Central memory CD8-positive, alpha-beta T cell (primary cell): ENCODE measurements around the gene RGS7BP.

Experiments
- ATAC-seq: fragments of 150-1000 bp; cut with Tn5 transposase; replicated peaks from 2 replicates; pipeline ENCODE4 v1.10.0; 2022; ENCODE audit warnings: mild to moderate bottlenecking, moderate FRiP score, moderate number of reproducible peaks; ENCODE audit not compliant: poor library complexity, severe bottlenecking; ENCODE audit errors: extremely low read depth
- DNase-seq, 2 donors: peaks; one replicate each; pipeline ENCODE4 v3.0.0; 2021; ENCODE audit warnings: low spot score in 2 of 2
- H3K27ac Mint-ChIP-seq: one replicate; pipeline ENCODE4 v1.8.0; 2022; ENCODE audit warnings: low read depth, mild to moderate bottlenecking, moderate library complexity, mixed read lengths
- H3K27me3 Mint-ChIP-seq: one replicate; pipeline ENCODE4 v1.8.0; 2022; ENCODE audit warnings: mixed read lengths
- H3K36me3 Mint-ChIP-seq: one replicate; pipeline ENCODE4 v1.8.0; 2022; ENCODE audit warnings: mild to moderate bottlenecking, moderate library complexity, mixed read lengths; ENCODE audit not compliant: insufficient read depth
- H3K4me1 Mint-ChIP-seq: one replicate; pipeline ENCODE4 v1.8.0; 2022; ENCODE audit warnings: mixed read lengths
- H3K4me3 Mint-ChIP-seq: one replicate; pipeline ENCODE4 v1.8.0; 2022; ENCODE audit warnings: mild to moderate bottlenecking, moderate library complexity, mixed read lengths
- H3K9me3 Mint-ChIP-seq: one replicate; pipeline ENCODE4 v1.8.0; 2022; ENCODE audit warnings: mixed read lengths

RGS7BP gene

GRCh38 chr5:64505769-64506566 lies at the start of gene RGS7BP:
Gene RGS7BP, plus strand, starts transcription at chr5:64506015. Its CDS starts 610 bp downstream, at chr5:64506625.
- no peak for ATAC-seq

GRCh38 chr5:64457846-64458245 lies 48.0 kb upstream of the RGS7BP start:
- H3K27ac Mint-ChIP-seq = no peak overlapping the region

More at GRCh38 chr5:64505769-64506566, at the start of gene RGS7BP:
- H3K4me3 Mint-ChIP-seq = no peak within 1 kb of the TSS
- H3K36me3 Mint-ChIP-seq = no peaks in the 10 kb centered on the region
- H3K9me3 Mint-ChIP-seq = peaks cover 5% of the 10 kb centered on the region
- no peaks in the 10 kb centered on the region for H3K4me1 Mint-ChIP-seq
- no peak within 1 kb of the TSS for H3K27ac Mint-ChIP-seq
- no peak for DNase-seq
- H3K27me3 Mint-ChIP-seq = peaks cover 34% of the 10 kb centered on the region

GRCh38 chr5:64458948-64459347 lies 46.9 kb upstream of the RGS7BP start:
- ATAC-seq = no peak
- peaks cover 24% of the 10 kb centered on the region for H3K9me3 Mint-ChIP-seq

More at GRCh38 chr5:64457846-64458245, 48.0 kb upstream of the RGS7BP start:
- ATAC-seq (no peak), DNase-seq (no peak)
- Mint-ChIP-seq H3K4me1 (no peaks in the 10 kb centered on the region), H3K36me3 (no peaks in the 10 kb centered on the region), H3K27me3 (no peaks in the 10 kb centered on the region), H3K4me3 (no peak overlapping the region), H3K9me3 (peaks cover 24% of the 10 kb centered on the region)

GRCh38 chr5:64462391-64462790 lies 43.4 kb upstream of the RGS7BP start:
- DNase-seq (no peak), ATAC-seq (no peak)
- Mint-ChIP-seq H3K36me3 (no peaks in the 10 kb centered on the region), H3K4me3 (no peak overlapping the region), H3K27ac (no peak overlapping the region), H3K9me3 (peaks cover 21% of the 10 kb centered on the region), H3K4me1 (no peaks in the 10 kb centered on the region), H3K27me3 (no peaks in the 10 kb centered on the region)

More at GRCh38 chr5:64458948-64459347, 46.9 kb upstream of the RGS7BP start:
- no peak for DNase-seq
- no peaks in the 10 kb centered on the region for H3K36me3 Mint-ChIP-seq
- no peaks in the 10 kb centered on the region for H3K4me1 Mint-ChIP-seq
- H3K27me3 Mint-ChIP-seq = no peaks in the 10 kb centered on the region
- no peak overlapping the region for H3K4me3 Mint-ChIP-seq
- H3K27ac Mint-ChIP-seq = no peak overlapping the region

- no peak for ATAC-seq
- H3K27ac Mint-ChIP-seq = no peak overlapping the region
- no peaks in the 10 kb centered on the region for H3K36me3 Mint-ChIP-seq
- no peak for DNase-seq
- peaks cover 16% of the 10 kb centered on the region for H3K9me3 Mint-ChIP-seq
- H3K4me1 Mint-ChIP-seq = no peaks in the 10 kb centered on the region
- H3K4me3 Mint-ChIP-seq = no peak overlapping the region
- H3K27me3 Mint-ChIP-seq = no peaks in the 10 kb centered on the region
These were observed 19.7 kb upstream of the RGS7BP start for GRCh38 chr5:64486163-64486562.

GRCh38 chr5:64487283-64487682 lies 18.5 kb upstream of the RGS7BP start:
- no peak overlapping the region for H3K27ac Mint-ChIP-seq

GRCh38 chr5:64489857-64490256 lies 16.0 kb upstream of the RGS7BP start:
- no peak for ATAC-seq
- no peak for DNase-seq
- H3K9me3 Mint-ChIP-seq = peaks cover 11% of the 10 kb centered on the region
- no peaks in the 10 kb centered on the region for H3K4me1 Mint-ChIP-seq
- no peak overlapping the region for H3K27ac Mint-ChIP-seq
- no peaks in the 10 kb centered on the region for H3K36me3 Mint-ChIP-seq
- H3K27me3 Mint-ChIP-seq = no peaks in the 10 kb centered on the region
- H3K4me3 Mint-ChIP-seq = no peak overlapping the region

More at GRCh38 chr5:64487283-64487682, 18.5 kb upstream of the RGS7BP start:
- no peaks in the 10 kb centered on the region for H3K27me3 Mint-ChIP-seq
- no peaks in the 10 kb centered on the region for H3K4me1 Mint-ChIP-seq
- no peak for DNase-seq
- H3K9me3 Mint-ChIP-seq = peaks cover 16% of the 10 kb centered on the region
- no peak for ATAC-seq
- no peaks in the 10 kb centered on the region for H3K36me3 Mint-ChIP-seq
- no peak overlapping the region for H3K4me3 Mint-ChIP-seq

- Mint-ChIP-seq H3K27ac (no peak overlapping the region), H3K36me3 (no peaks in the 10 kb centered on the region), H3K4me1 (no peaks in the 10 kb centered on the region), H3K27me3 (no peaks in the 10 kb centered on the region), H3K9me3 (peaks cover 9% of the 10 kb centered on the region), H3K4me3 (no peak overlapping the region)
- DNase-seq = no peak
- ATAC-seq = no peak
These were observed 8.4 kb upstream of the RGS7BP start for GRCh38 chr5:64497386-64497785.

GRCh38 chr5:64502196-64502595 lies 3.6 kb upstream of the RGS7BP start:
- Mint-ChIP-seq H3K27ac (no peak overlapping the region), H3K36me3 (no peaks in the 10 kb centered on the region), H3K4me3 (no peak overlapping the region), H3K9me3 (peaks cover 11% of the 10 kb centered on the region), H3K4me1 (no peaks in the 10 kb centered on the region), H3K27me3 (peaks cover 34% of the 10 kb centered on the region)
- DNase-seq = no peak
- no peak for ATAC-seq

GRCh38 chr5:64506567-64507263 lies 900 bp downstream of the RGS7BP start:
- H3K9me3 Mint-ChIP-seq = peaks cover 5% of the 10 kb centered on the region
- no peaks in the 10 kb centered on the region for H3K4me1 Mint-ChIP-seq
- ATAC-seq = no peak
- H3K4me3 Mint-ChIP-seq = no peak overlapping the region
- H3K27ac Mint-ChIP-seq = no peak overlapping the region
- no peak for DNase-seq
- H3K36me3 Mint-ChIP-seq = no peaks in the 10 kb centered on the region
- peaks cover 34% of the 10 kb centered on the region for H3K27me3 Mint-ChIP-seq

GRCh38 chr5:64507264-64507605 lies 1.4 kb downstream of the RGS7BP start:
- DNase-seq (no peak), ATAC-seq (no peak)
- Mint-ChIP-seq H3K4me1 (no peaks in the 10 kb centered on the region), H3K27me3 (peaks cover 34% of the 10 kb centered on the region), H3K27ac (no peak overlapping the region), H3K36me3 (no peaks in the 10 kb centered on the region), H3K4me3 (no peak overlapping the region), H3K9me3 (peaks cover 5% of the 10 kb centered on the region)

- no peak overlapping the region for H3K4me3 Mint-ChIP-seq
- no peaks in the 10 kb centered on the region for H3K36me3 Mint-ChIP-seq
- no peaks in the 10 kb centered on the region for H3K4me1 Mint-ChIP-seq
- no peak for ATAC-seq
- no peak overlapping the region for H3K27ac Mint-ChIP-seq
- no peaks in the 10 kb centered on the region for H3K9me3 Mint-ChIP-seq
- H3K27me3 Mint-ChIP-seq = peaks cover 14% of the 10 kb centered on the region
- DNase-seq = no peak
These were observed 4.0 kb downstream of the RGS7BP start for GRCh38 chr5:64509828-64510227.

GRCh38 chr5:64513492-64513891 lies 7.7 kb downstream of the RGS7BP start:
- H3K27ac Mint-ChIP-seq = no peak overlapping the region
- H3K4me1 Mint-ChIP-seq = no peaks in the 10 kb centered on the region
- H3K36me3 Mint-ChIP-seq = no peaks in the 10 kb centered on the region
- DNase-seq = no peak
- H3K27me3 Mint-ChIP-seq = peaks cover 13% of the 10 kb centered on the region
- ATAC-seq = no peak
- no peaks in the 10 kb centered on the region for H3K9me3 Mint-ChIP-seq
- H3K4me3 Mint-ChIP-seq = no peak overlapping the region
